GM13976 (cell line): ENCODE results near the gene NEB.
"Not testable (repeated sequence)": the region's sequence is repeated elsewhere in the genome, so short reads cannot be mapped to it uniquely, and the experiment has no call there.

ENCODE experiments used
- DNase-seq: peaks from one replicate; pipeline ENCODE4 v3.0.0; 2012; ENCODE audit warnings: low spot score
- CTCF ChIP-seq: IDR thresholded peaks from 2 replicates; pipeline ENCODE4 v1.5.1; 2012; ENCODE audit warnings: borderline replicate concordance, mild to moderate bottlenecking; ENCODE audit not compliant: insufficient read depth; ENCODE audit errors: extremely low read depth, missing control alignments, control extremely low read depth
- in situ Hi-C: fragments of 300-500 bp; cut with MboI; formaldehyde crosslinking; loops from one replicate; pipeline ENCODE4 v1.12.0; 2022; ENCODE audit warnings: low sequenced_read_pairs, mixed read lengths, inconsistent platforms; ENCODE audit not compliant: unreplicated experiment

NEB gene

GRCh38 chr2:151591250-151591907, 142.9 kb downstream of the NEB start:
- DNase-seq, in situ Hi-C loops: not testable (repeated sequence)

GRCh38 chr2:151581300-151581699, 153.0 kb downstream of the NEB start:
- in situ Hi-C loops, DNase-seq: not testable (repeated sequence)

- DNase-seq, in situ Hi-C loops: not testable (repeated sequence)
These were observed 153.6 kb downstream of the NEB start for GRCh38 chr2:151580697-151581096.

- no peak for DNase-seq
- TF ChIP-seq CTCF = no peak
- in situ Hi-C loops = no loop called here
These were observed 157.2 kb downstream of the NEB start for GRCh38 chr2:151577116-151577515.

- DNase-seq = no peak
- in situ Hi-C loops = no loop called here
- TF ChIP-seq CTCF = no peak
These were observed 158.2 kb downstream of the NEB start for GRCh38 chr2:151576080-151576479.

- TF ChIP-seq CTCF = no peak
- in situ Hi-C loops = no loop called here
- no peak for DNase-seq
These were observed 158.9 kb downstream of the NEB start for GRCh38 chr2:151575338-151575737.

- no peak for DNase-seq
- no peak for TF ChIP-seq CTCF
- in situ Hi-C loops = no loop called here
These were observed 164.1 kb downstream of the NEB start for GRCh38 chr2:151570191-151570590.

GRCh38 chr2:151569167-151569566, 165.1 kb downstream of the NEB start:
- in situ Hi-C loops = no loop called here
- no peak for DNase-seq
- TF ChIP-seq CTCF = no peak
